Left ventricle myocardium inferior (tissue), 1 donor: ENCODE measurements around the gene MPPED2. TPM values are rescaled to one million over a fixed set of nuclear protein-coding genes. Genes with fewer than 3 reads are reported as not detected.

Experiments
- DNase-seq: peaks from one replicate; pipeline ENCODE4 v3.0.0-alpha.2; 2020
- H3K27ac ChIP-seq: fragments of 200-600 bp; replicated peaks from 2 replicates; pipeline ENCODE4 v1.8.0; 2021
- H3K27me3 ChIP-seq: fragments of 200-600 bp; 2 replicates; pipeline ENCODE4 v1.8.0; 2021; ENCODE audit warnings: low read depth
- H3K36me3 ChIP-seq: fragments of 200-600 bp; 2 replicates; pipeline ENCODE4 v1.8.0; 2021
- H3K4me1 ChIP-seq: fragments of 200-600 bp; 2 replicates; pipeline ENCODE4 v1.8.0; 2021
- H3K4me3 ChIP-seq: fragments of 200-600 bp; 2 replicates; pipeline ENCODE4 v1.8.0; 2021; ENCODE audit warnings: mild to moderate bottlenecking, moderate library complexity
- H3K9me3 ChIP-seq: fragments of 200-600 bp; replicated peaks from 2 replicates; pipeline ENCODE4 v1.8.0; 2021
- CTCF ChIP-seq: fragments of 200-600 bp; IDR thresholded peaks from 2 replicates; pipeline ENCODE4 v1.8.0; 2021; ENCODE audit warnings: antibody characterized with exemption, mild to moderate bottlenecking, borderline replicate concordance
- intact Hi-C: fragments of 100-400 bp; cut with micrococcal nuclease; formaldehyde crosslinking; loops from one replicate; pipeline ENCODE4 v1.11.0; 2022
- total RNA-seq: library from RNA; stranded (reverse); fragmentation: NEBNext Ultra II Directional; extraction: Animal tissue kit (Norgen Biotek cat#: 25700); gene quantifications from one replicate; pipeline ENCODE4 v1.2.1, GENCODE V29; 2021
- donor health status: DM: no; HTN: yes; CAD: no; lungs with severe emphysema.

The MPPED2 gene
- total RNA-seq, 1 donor from 2014 or later: 10.8 TPM

DNA sequence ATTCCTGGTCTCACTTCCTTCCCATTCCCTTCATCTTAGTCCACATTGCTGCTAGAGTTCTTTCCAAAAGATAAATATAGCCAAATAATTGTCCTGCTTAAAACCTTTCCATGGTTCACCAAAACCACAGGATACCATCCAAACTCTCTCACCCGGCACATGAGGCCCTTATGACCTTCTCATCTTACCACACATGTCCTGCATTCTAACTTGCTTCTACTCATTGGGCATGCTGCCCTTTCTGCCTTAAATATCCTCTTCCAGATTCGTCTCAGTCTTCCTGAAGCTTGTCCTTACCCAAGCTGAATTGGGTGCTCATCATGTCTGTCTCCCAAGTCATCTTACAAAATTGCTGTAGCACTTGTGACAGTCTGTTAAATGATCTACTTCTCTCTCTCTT lies 114.9 kb downstream of the MPPED2 start:
- TF ChIP-seq CTCF: no peak
- H3K4me1 ChIP-seq: peaks cover 30% of the 10 kb centered on the region
- intact Hi-C loops: no loop called here
- H3K27ac ChIP-seq: no peak overlapping the region
- no peak overlapping the region for H3K4me3 ChIP-seq
- H3K36me3 ChIP-seq: no peaks in the 10 kb centered on the region
- H3K27me3 ChIP-seq: no peaks in the 10 kb centered on the region
- DNase-seq: no peak
- H3K9me3 ChIP-seq: no peaks in the 10 kb centered on the region

GRCh38 chr11:30468881-30469280 lies 117.3 kb downstream of the MPPED2 start:
- intact Hi-C loops: no loop called here
- TF ChIP-seq CTCF: no peak
- no peaks in the 10 kb centered on the region for H3K9me3 ChIP-seq
- no peaks in the 10 kb centered on the region for H3K27me3 ChIP-seq
- no peaks in the 10 kb centered on the region for H3K36me3 ChIP-seq
- no peak overlapping the region for H3K4me3 ChIP-seq
- peaks cover 32% of the 10 kb centered on the region for H3K4me1 ChIP-seq
- peak overlapping the region; percentile 24 for H3K27ac ChIP-seq
- DNase-seq: no peak

DNA sequence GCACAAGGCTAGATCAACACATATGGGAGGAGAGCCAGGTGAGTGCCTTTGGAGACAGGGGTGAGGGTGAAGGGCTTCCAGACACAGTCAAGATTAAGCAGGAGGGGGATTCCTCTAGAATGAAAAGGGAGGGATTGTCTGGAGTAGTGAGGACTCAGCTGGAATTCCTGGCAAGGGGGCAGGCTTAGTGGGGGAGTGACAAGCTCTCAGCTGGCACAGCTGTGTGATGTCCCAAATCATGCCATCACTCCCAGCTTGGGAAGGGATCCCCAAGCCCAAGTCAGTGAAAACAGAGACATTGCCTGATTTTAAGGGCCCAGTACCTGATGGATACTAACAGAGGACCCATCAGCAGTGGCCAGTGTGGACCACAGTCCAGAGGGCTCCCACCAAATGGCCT lies 119.0 kb downstream of the MPPED2 start:
- no peaks in the 10 kb centered on the region for H3K27me3 ChIP-seq
- peaks cover 44% of the 10 kb centered on the region for H3K4me1 ChIP-seq
- no peak overlapping the region for H3K27ac ChIP-seq
- DNase-seq: no peak
- H3K36me3 ChIP-seq: no peaks in the 10 kb centered on the region
- no peak for TF ChIP-seq CTCF
- H3K9me3 ChIP-seq: no peaks in the 10 kb centered on the region
- intact Hi-C loops: no loop called here
- H3K4me3 ChIP-seq: no peak overlapping the region

- no peak for TF ChIP-seq CTCF
- intact Hi-C loops: no loop called here
- no peak overlapping the region for H3K4me3 ChIP-seq
- no peaks in the 10 kb centered on the region for H3K27me3 ChIP-seq
- no peak for DNase-seq
- H3K9me3 ChIP-seq: no peaks in the 10 kb centered on the region
- peaks cover 52% of the 10 kb centered on the region for H3K4me1 ChIP-seq
- H3K27ac ChIP-seq: no peak overlapping the region
- no peaks in the 10 kb centered on the region for H3K36me3 ChIP-seq
Observed at GRCh38 chr11:30465623-30466022, 120.5 kb downstream of the MPPED2 start.

- H3K4me1 ChIP-seq: peaks cover 55% of the 10 kb centered on the region
Observed at GRCh38 chr11:30465192-30465591, 121.0 kb downstream of the MPPED2 start.

More at GRCh38 chr11:30465192-30465591, 121.0 kb downstream of the MPPED2 start:
- Histone ChIP-seq H3K9me3 (no peaks in the 10 kb centered on the region), H3K4me3 (no peak overlapping the region), H3K27me3 (no peaks in the 10 kb centered on the region), H3K27ac (no peak overlapping the region), H3K36me3 (no peaks in the 10 kb centered on the region)
- intact Hi-C loops: no loop called here
- no peak for DNase-seq
- TF ChIP-seq CTCF: no peak
